ENCODE measurements around the gene RTN1. TPM values are rescaled to one million over a fixed set of nuclear protein-coding genes. Genes with fewer than 3 reads are reported as not detected.

Gene RTN1
- total and polyA plus RNA-seq, 9 of the 15 experiments (the other 6 are each of a cell fraction or from before 2014, with no cell fraction given), result 0.03 to 0.09 TPM; not detected in 7

GRCh38 chr14:59698793-59699192 lies 171.8 kb downstream of the RTN1 start:
- Histone ChIP-seq H3K4me3 (no peak overlapping the region), H3K4me1 (replicated peaks in 1 of 2; ENCODE audit: control insufficient read depth in 2 of 2, insufficient read depth in 2 of 2, low read length in 2 of 2) (no peaks in the 10 kb centered on the region), H3K36me3 (ENCODE audit: control insufficient read depth, insufficient read depth, low read length) (no peaks in the 10 kb centered on the region), H3K27ac (ENCODE audit: extremely low read depth, low read depth, low read length) (no peak overlapping the region), H3K9ac (ENCODE audit: insufficient read depth in 1 of 2, low read depth in 2 of 2, low read length in 2 of 2) (no peak overlapping the region), H2AFZ (ENCODE audit: low read depth, low read length) (no peak overlapping the region), H4K20me1 (replicated peaks; ENCODE audit: control insufficient read depth, insufficient read depth, low read length) (no peaks in the 10 kb centered on the region), H3K27me3 (ENCODE audit: control insufficient read depth in 2 of 2, insufficient read depth in 2 of 2, low read length in 2 of 2) (no peaks in the 10 kb centered on the region), H3K79me2 (ENCODE audit: control insufficient read depth, insufficient read depth, low read length) (no peaks in the 10 kb centered on the region), H3K9me3 (replicated peaks; ENCODE audit: control insufficient read depth, insufficient read depth, low read depth, low read length) (no peaks in the 10 kb centered on the region), H3K9me1 (ENCODE audit: control insufficient read depth, insufficient read depth, low read length) (no peaks in the 10 kb centered on the region), H3K4me2 (ENCODE audit: insufficient read depth, low read length) (no peak overlapping the region)
- WGBS (ENCODE audit: insufficient coverage, low coverage, missing lambda C conversion rate), result 0% methylated on average over 2 of the region's 2 CpGs
- intact Hi-C loops (cut with micrococcal nuclease), result no loop called here
- in situ Hi-C loops (cut with MboI), result no loop called here
- ATAC-seq (no peak), DNase-seq (ENCODE audit: extremely low read depth in 1 of 4, low spot score in 3 of 4) (no peak), FAIRE-seq (no peak)
- no TSS peak for BruUV-seq (replicated peaks)
- POLR2A ChIA-PET, result no interaction called here
- CTCF ChIA-PET (ENCODE audit: low intra/inter-chr PET ratio), result no interaction called here
- TF ChIP-seq NRF1 (conservative IDR thresholded peaks at IDR 0.05 in 1 of 2, IDR thresholded peaks at IDR 0.05 in 1 of 2), result no peak
- no peak for TF ChIP-seq SREBF2 (CRISPR knock-in tag; IDR thresholded peaks at IDR 0.05)
- TF ChIP-seq E2F6 (IDR thresholded peaks at IDR 0.05; ENCODE audit: borderline replicate concordance in 1 of 2, extremely low read depth in 1 of 2, insufficient read depth in 1 of 2, insufficient read length in 1 of 2, low read depth in 1 of 2, low read length in 1 of 2, poor library complexity in 1 of 2, severe bottlenecking in 1 of 2), result no peak
- no peak for TF ChIP-seq ZNF764 (CRISPR knock-in tag; IDR thresholded peaks at IDR 0.05; ENCODE audit: low read depth)
- no peak for TF ChIP-seq ELK3 (CRISPR knock-in tag; IDR thresholded peaks at IDR 0.05)
- TF ChIP-seq ATF3 (IDR thresholded peaks at IDR 0.05), result no peak
- no peak for TF ChIP-seq ATF3 (CRISPR knock-in tag; conservative IDR thresholded peaks at IDR 0.05)
- no peak for TF ChIP-seq CHCHD3 (CRISPR knock-in tag; IDR thresholded peaks at IDR 0.05)
- no peak for TF ChIP-seq OTX1 (CRISPR knock-in tag; IDR thresholded peaks at IDR 0.05)
- TF ChIP-seq ZNF512 (tag; IDR thresholded peaks at IDR 0.05), result no peak
- no peak for TF ChIP-seq RERE (CRISPR knock-in tag; IDR thresholded peaks at IDR 0.05; ENCODE audit: borderline replicate concordance)
- no peak for TF ChIP-seq ILK (tag; IDR thresholded peaks at IDR 0.05; ENCODE audit: borderline replicate concordance, low read depth)

Measured in K562 (cell line).